ENCODE data around the gene ZNF415.
"Not testable (repeated sequence)": the region's sequence is repeated elsewhere in the genome, so short reads cannot be mapped to it uniquely, and the experiment has no call there.

The ZNF415 gene

DNA sequence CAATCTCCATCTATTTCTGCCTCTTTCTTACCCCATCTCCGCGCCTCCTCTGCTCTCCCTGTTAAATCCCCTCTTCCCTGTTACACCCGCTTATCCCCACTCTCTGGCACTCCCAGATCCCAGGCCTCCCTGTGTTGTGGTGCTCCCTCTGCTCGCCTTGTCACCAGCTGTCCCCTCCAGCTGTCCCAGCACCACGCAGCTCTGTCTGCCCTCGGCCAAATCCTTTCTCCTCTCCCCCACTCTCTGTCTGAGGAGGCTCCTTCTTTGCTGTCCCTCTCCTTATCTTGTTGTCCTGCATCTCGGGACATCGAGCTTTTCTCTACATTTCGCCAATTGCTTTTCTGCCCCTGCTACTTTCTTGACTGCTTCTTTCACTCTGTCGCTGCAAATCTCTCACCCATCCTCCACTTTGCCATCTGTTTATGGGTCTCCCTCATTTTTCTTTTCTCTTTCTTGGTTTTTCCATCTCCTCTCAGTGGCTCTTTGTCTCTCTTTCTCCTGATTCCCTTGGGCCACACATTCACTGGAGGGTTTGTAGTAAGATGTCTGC is 30.4 kb downstream of the ZNF415 start:
- DNase-seq: no peak

DNA sequence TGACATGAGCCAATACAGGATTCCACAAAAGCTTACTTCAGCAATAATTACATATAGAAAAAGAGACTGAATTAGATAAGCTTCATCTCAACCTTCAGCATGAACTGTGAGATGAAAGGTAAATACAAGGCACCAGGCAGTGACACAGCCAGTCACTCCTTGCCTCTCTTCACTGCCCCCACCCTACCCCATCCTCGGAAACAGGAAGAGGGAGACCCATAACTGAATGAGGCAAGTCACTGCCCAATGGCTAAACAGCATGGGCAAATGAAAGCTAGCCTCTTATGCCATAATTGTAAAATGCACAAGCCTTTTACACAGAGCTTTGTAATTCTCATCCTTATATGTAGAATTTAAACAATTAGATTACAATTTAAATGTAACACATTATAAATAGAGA is 31.2 kb downstream of the ZNF415 start:
- no peak for DNase-seq

GRCh38 chr19:53098570-53098969 is 34.1 kb downstream of the ZNF415 start:
- not testable (repeated sequence) for DNase-seq

DNA sequence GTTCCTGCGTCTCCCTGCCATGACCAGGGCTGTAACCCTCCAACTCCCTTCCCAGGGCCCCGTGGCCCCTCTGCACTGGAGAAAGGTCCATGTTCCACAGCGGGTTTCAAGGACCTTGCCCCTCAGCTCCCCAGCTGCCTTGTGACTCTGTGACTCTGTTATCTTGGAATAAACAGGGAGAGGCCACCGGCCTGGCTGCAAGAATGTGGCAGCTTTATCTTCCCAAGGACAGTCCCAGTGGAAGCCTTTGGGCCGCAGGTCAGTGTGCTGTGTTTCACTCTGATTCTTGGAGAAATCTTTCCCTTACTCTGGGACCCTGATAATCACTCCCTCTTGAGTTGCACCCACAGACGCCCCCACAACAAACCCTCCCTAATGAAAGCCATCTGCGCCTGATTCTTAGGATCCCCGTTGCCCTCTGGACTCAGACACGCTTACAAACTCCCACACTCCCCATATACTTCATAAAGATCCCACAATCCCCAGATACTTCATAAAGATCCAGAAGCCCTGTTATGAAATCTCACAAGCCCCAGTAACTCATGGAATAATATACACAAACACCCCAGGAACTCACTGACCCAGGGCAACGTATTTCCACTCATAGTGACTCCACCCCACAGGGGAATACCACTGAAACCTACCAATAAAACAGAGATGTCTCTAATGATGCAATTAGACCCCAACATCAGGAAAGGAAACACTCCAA is 35.6 kb downstream of the ZNF415 start:
- not testable (repeated sequence) for DNase-seq

GRCh38 chr19:53096579-53096978 is 36.1 kb downstream of the ZNF415 start:
- not testable (repeated sequence) for DNase-seq

DNA sequence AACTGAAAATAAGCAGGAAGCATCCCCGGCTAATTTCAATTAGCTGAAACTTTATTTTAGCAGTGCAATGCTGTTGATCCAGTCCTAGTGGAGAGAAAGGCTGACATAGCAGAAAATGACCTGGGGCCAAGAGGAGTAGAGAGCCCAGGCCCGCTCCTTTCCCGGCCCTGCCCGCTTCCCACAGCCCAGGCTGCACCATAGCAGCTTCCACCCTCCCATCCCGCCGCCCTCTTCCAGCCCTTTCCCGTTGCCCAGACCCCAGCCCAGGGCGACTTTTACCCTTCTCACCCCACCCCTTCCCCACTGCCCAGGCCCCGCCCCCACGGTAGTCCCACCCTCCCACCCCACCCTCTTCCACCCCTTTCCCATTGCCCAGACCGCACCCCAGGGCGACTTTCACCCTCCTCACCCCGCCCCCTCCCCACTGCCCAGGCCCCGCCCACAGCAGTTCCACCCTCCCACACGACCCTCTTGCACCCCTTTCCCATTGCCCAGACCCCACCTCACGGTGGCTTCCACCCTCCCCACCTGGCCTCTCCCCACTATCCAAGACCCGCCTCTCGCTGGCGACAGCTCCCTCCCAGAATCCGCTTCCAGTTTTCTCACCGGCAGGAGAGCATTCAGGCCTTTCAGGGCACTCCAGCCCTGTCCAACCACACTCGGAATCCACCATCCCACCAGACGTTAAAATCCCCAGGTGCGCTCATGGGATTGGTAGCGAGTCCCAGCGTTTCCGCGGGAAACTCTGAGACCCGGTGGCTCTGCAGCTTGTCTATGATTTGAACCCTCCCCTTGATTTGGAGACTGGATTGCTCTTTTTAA is 37.7 kb downstream of the ZNF415 start:
- DNase-seq: no peak

DNA sequence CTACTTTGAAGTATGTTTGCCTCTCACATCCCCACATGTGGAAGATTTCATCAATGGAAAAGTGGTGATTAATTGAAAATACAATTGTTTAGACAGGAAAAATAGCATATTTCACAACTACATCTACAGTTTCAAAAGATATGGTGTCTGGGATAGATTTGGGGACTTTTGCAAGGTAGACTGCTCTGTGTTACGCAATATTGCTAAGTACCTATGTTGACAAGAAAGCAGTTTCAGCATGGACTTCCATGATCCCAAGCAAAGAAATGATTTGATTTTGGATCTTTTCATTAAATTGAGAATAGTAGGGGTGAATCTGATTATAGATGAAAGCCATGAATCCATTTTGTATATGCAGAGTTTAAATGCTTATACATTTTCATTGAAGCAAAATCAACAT is 40.0 kb downstream of the ZNF415 start:
- DNase-seq: no peak

DNA sequence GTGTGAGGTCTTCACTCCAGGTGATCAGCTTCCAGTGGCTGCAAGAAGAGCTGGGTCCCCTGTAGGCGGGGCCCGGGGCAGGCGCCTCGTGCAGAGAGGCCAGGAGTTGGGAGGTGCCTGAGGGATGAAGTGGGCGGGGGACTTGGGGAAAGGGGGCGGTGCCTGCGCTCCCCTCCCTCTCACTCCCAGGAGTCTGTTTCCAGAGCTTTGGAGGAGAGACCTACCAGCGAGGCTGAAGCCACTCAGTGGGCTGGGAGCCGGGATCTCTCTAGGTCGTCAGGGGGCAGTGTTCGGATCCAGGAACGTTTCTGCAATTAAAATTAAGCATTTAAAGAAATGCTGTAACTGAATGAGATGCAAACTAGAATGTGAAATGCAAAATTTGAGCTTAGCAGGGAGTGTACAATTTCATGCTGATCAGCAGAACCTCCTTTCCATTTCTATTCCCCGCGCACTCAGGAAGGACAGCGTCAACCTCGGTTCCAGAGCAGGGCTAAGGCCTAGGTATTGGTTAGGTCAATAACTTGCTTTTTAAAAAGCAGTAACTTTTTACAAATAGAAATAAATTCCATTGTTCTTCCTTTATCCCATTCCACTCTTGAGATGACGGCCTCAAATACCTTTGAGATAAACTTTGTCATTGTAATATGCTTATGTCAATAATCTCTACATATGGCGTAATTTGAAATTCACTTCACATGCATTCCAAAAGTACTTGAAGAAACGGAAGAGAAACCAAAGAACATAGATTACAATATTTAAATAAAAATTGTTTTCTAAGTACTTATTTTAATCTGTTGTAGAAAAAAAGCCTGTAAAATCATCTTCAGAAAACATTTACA is 41.1 kb downstream of the ZNF415 start:
- DNase-seq: no peak

- no peak for DNase-seq
Observed at GRCh38 chr19:53088091-53088490, 44.6 kb downstream of the ZNF415 start.

- no peak for DNase-seq
Observed at GRCh38 chr19:53086949-53087348, 45.8 kb downstream of the ZNF415 start.

GRCh38 chr19:53085496-53085895 is 47.2 kb downstream of the ZNF415 start:
- DNase-seq: no peak

DNA sequence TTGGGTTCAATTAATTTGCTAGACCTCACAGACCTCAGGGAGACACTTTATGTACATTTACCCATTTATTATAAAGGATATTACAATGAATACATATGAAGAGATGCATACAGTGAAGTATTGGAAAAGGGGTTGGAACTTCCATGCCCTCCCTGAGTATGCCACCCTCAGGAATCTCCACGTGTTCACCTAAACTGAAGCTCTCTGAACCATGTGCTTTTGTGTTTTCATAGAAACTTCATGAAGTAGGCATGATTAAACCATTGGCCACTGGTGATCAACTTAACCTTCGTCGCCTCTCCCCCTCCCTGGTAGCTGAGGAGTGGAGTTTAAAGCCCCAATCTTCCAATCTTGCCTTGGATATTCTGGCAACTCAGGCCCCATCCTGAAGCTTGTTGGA is 49.8 kb downstream of the ZNF415 start:
- no peak for DNase-seq

DNA sequence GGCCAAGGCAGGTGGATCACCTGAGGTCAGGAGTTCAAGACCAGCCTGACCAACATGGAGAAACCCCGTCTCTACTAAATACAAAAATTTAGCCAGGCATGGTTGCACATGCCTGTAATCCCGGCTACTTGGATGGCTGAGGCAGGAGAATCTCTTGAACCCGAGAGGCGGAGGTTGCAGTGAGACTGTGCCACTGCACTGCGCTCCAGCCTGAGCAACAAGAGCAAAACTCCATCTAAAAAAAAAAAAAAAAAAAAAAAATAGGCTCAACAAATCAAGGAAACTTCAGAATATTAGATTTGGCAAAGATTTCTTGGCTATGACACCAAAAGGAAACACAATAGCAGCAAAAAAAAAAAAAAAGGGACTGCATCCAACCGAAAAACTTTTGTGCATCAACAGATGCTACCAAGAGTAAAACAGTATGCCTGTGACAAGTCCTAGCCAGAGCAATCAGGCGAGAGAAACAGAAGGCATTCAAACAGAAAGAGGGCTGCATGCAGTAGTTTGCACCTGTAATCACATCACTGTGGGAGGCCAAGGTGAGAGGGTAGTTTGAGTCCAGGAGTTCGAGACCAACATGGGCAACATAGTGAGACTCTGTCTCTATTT is 53.3 kb downstream of the ZNF415 start:
- DNase-seq: no peak

DNA sequence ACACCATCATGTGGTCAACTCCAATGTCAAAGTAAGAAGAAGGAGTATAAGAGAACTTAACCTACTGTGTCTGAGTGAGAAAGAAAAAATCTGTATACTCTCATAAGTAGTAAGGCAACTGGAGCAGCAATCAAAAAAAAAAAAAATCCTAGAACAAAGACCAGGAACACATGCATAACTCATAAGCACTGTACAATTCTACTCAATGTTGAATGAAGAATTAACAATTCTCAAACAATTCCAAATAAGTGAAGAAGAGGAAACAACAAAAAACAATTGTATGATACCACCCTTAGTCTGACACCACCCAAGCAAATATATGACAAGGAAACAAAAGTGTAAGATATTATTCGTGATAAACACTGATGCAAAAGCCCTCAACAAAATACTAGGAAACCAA is 54.0 kb downstream of the ZNF415 start:
- no peak for DNase-seq

DNA sequence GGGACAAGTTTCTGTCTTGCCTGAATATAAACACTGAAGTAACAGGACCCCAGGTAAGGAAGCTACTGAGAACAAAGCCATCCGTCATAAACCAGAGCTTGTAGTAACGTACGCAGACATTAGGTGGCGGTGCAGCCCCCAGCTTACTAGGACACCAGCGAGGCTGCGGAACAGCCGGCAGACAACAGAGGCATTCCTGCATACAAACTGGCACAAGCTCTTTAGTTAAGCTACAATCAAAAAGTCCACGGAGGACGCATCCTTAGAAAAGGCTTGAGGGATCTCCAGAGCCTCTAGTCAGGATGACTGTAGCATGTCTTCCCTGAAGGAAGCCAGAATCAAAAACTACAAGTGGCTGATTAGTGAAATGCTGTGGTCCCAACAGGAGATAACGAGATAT is 55.7 kb downstream of the ZNF415 start:
- no peak for DNase-seq

DNA sequence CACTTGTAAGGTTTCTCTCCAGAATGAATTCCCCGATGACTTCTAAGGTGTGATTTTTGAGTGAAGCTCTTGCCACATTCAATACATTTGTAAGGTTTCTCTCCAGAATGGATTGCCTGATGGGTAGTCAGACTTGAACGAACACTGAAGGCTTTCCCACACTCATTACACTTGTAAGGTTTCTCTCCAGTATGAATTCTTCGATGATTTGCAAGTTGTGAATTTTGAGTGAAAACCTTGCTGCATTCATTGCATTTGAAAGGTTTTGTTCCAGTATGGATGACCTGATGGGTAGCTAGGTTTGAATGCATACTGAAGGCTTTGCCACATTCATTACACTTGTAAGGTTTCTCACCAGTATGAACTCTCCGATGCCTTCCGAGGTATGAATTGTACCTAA is 63.9 kb downstream of the ZNF415 start:
- no peak for DNase-seq

- no peak for DNase-seq
Observed at GRCh38 chr19:53068199-53068598, 64.5 kb downstream of the ZNF415 start.

- DNase-seq: no peak
Observed at GRCh38 chr19:53057904-53058580, 74.7 kb downstream of the ZNF415 start.
